RKO (cell line): ENCODE measurements around the gene TBCD.
"Not testable (repeated sequence)": the region's sequence is repeated elsewhere in the genome, so short reads cannot be mapped to it uniquely, and the experiment has no call there.

Experiments used
- DNase-seq: peaks from one replicate; pipeline ENCODE4 v3.0.0-alpha.2; 2016; ENCODE audit warnings: low spot score

Gene TBCD

GRCh38 chr17:82767041-82767754 lies 15.3 kb downstream of the TBCD start:
- DNase-seq, result peak; percentile 38

- DNase-seq, result no peak
Measured at GRCh38 chr17:82769041-82769440, 17.2 kb downstream of the TBCD start.

GRCh38 chr17:82772026-82772425 lies 20.2 kb downstream of the TBCD start:
- peak; percentile 44 for DNase-seq

- not testable (repeated sequence) for DNase-seq
Measured at GRCh38 chr17:82774456-82774855, 22.6 kb downstream of the TBCD start.

- DNase-seq, result no peak
Measured at GRCh38 chr17:82775001-82775823, 23.3 kb downstream of the TBCD start.

GRCh38 chr17:82776454-82776853 lies 24.6 kb downstream of the TBCD start:
- DNase-seq, result no peak

- DNase-seq, result not testable (repeated sequence)
Measured at GRCh38 chr17:82777778-82778375, 26.0 kb downstream of the TBCD start.

- no peak for DNase-seq
Measured at GRCh38 chr17:82779541-82779940, 27.7 kb downstream of the TBCD start.

GRCh38 chr17:82780195-82780594 lies 28.3 kb downstream of the TBCD start:
- DNase-seq, result no peak

GRCh38 chr17:82780971-82781893 lies 29.4 kb downstream of the TBCD start:
- no peak for DNase-seq

GRCh38 chr17:82781894-82782274 lies 30.0 kb downstream of the TBCD start:
- peak; percentile 52 for DNase-seq

GRCh38 chr17:82782657-82783207 lies 30.9 kb downstream of the TBCD start:
- no peak for DNase-seq

GRCh38 chr17:82783498-82783897 lies 31.6 kb downstream of the TBCD start:
- no peak for DNase-seq

GRCh38 chr17:82785581-82785980 lies 33.7 kb downstream of the TBCD start:
- DNase-seq, result not testable (repeated sequence)

- DNase-seq, result no peak
Measured at GRCh38 chr17:82786427-82786826, 34.6 kb downstream of the TBCD start.

- no peak for DNase-seq
Measured at GRCh38 chr17:82787081-82787848, 35.4 kb downstream of the TBCD start.

GRCh38 chr17:82788206-82789001 lies 36.5 kb downstream of the TBCD start:
- no peak for DNase-seq

- DNase-seq, result no peak
Measured at GRCh38 chr17:82789051-82789592, 37.3 kb downstream of the TBCD start.

GRCh38 chr17:82789806-82790205 lies 37.9 kb downstream of the TBCD start:
- DNase-seq, result no peak

GRCh38 chr17:82790391-82790790 lies 38.5 kb downstream of the TBCD start:
- no peak for DNase-seq
